Measurements from ENCODE around the gene KLHL6. TPM values are rescaled to one million over a fixed set of nuclear protein-coding genes. Genes with fewer than 3 reads are reported as not detected.
"Not testable (repeated sequence)": the region's sequence is repeated elsewhere in the genome, so short reads cannot be mapped to it uniquely, and the experiment has no call there.

The KLHL6 gene
- total RNA-seq, 2 donors from 2014 or later, result 83.5 to 88.8 TPM

GRCh38 chr3:183477801-183478456 is 77.6 kb downstream of the KLHL6 start:
- Mint-ChIP-seq H3K9me3 (no peaks in the 10 kb centered on the region), H3K4me1 (ENCODE audit: low read depth) (peaks cover 17% of the 10 kb centered on the region), H3K27me3 (ENCODE audit: low read depth) (no peaks in the 10 kb centered on the region), H3K36me3 (ENCODE audit: insufficient read depth in 2 of 2) (no peaks in the 10 kb centered on the region), H3K4me3 (no peak overlapping the region), H3K27ac (no peak overlapping the region)
- ATAC-seq (replicated peaks in 1 of 2) (no peak), DNase-seq (no peak)

GRCh38 chr3:183475764-183476162 is 79.7 kb downstream of the KLHL6 start:
- H3K27me3 Mint-ChIP-seq (ENCODE audit: low read depth); H3K4me3 Mint-ChIP-seq; H3K4me1 Mint-ChIP-seq (ENCODE audit: low read depth): not testable (repeated sequence)

GRCh38 chr3:183475016-183475763 is 80.3 kb downstream of the KLHL6 start:
- ATAC-seq (replicated peaks in 1 of 2) (no peak), DNase-seq (no peak)
- H3K4me3 Mint-ChIP-seq, result no peak overlapping the region
- H3K36me3 Mint-ChIP-seq (ENCODE audit: insufficient read depth in 2 of 2), result no peaks in the 10 kb centered on the region
- H3K27me3 Mint-ChIP-seq (ENCODE audit: low read depth), result no peaks in the 10 kb centered on the region
- no peak overlapping the region for H3K27ac Mint-ChIP-seq
- peaks cover 5% of the 10 kb centered on the region for H3K4me1 Mint-ChIP-seq (ENCODE audit: low read depth)
- no peaks in the 10 kb centered on the region for H3K9me3 Mint-ChIP-seq

More at GRCh38 chr3:183475764-183476162, 79.7 kb downstream of the KLHL6 start:
- not testable (repeated sequence) for H3K9me3 Mint-ChIP-seq; DNase-seq; H3K27ac Mint-ChIP-seq; H3K36me3 Mint-ChIP-seq (ENCODE audit: insufficient read depth in 2 of 2); ATAC-seq (replicated peaks in 1 of 2)

- Mint-ChIP-seq H3K4me1 (ENCODE audit: low read depth) (peaks cover 13% of the 10 kb centered on the region), H3K36me3 (ENCODE audit: insufficient read depth in 2 of 2) (no peaks in the 10 kb centered on the region), H3K4me3 (no peak overlapping the region), H3K27ac (no peak overlapping the region), H3K9me3 (no peaks in the 10 kb centered on the region), H3K27me3 (ENCODE audit: low read depth) (no peaks in the 10 kb centered on the region)
- ATAC-seq (replicated peaks in 1 of 2), result no peak
- DNase-seq, result no peak
These were observed 81.5 kb downstream of the KLHL6 start for GRCh38 chr3:183473969-183474368.

- no peak overlapping the region for H3K27ac Mint-ChIP-seq
These were observed 83.4 kb downstream of the KLHL6 start for GRCh38 chr3:183472155-183472554.

GRCh38 chr3:183468424-183468823 is 87.1 kb downstream of the KLHL6 start:
- Mint-ChIP-seq H3K4me3 (peak overlapping the region; percentile 57 to 82), H3K9me3 (no peaks in the 10 kb centered on the region), H3K4me1 (ENCODE audit: low read depth) (peaks cover 24% of the 10 kb centered on the region), H3K36me3 (ENCODE audit: insufficient read depth in 2 of 2) (no peaks in the 10 kb centered on the region), H3K27ac (peak overlapping the region; percentile 92), H3K27me3 (ENCODE audit: low read depth) (no peaks in the 10 kb centered on the region)
- ATAC-seq (replicated peaks in 1 of 2), result peak; percentile 75 to 79
- no peak for DNase-seq

More at GRCh38 chr3:183472155-183472554, 83.4 kb downstream of the KLHL6 start:
- Mint-ChIP-seq H3K4me3 (no peak overlapping the region), H3K27me3 (ENCODE audit: low read depth) (no peaks in the 10 kb centered on the region), H3K4me1 (ENCODE audit: low read depth) (peaks cover 24% of the 10 kb centered on the region), H3K36me3 (ENCODE audit: insufficient read depth in 2 of 2) (no peaks in the 10 kb centered on the region), H3K9me3 (no peaks in the 10 kb centered on the region)
- no peak for DNase-seq
- ATAC-seq (replicated peaks in 1 of 2), result no peak

GRCh38 chr3:183466575-183466974 is 88.9 kb downstream of the KLHL6 start:
- H3K27ac Mint-ChIP-seq, result no peak overlapping the region
- H3K27me3 Mint-ChIP-seq (ENCODE audit: low read depth), result no peaks in the 10 kb centered on the region
- no peak overlapping the region for H3K4me3 Mint-ChIP-seq
- ATAC-seq (replicated peaks in 1 of 2), result no peak
- H3K9me3 Mint-ChIP-seq, result no peaks in the 10 kb centered on the region
- peaks cover 24% of the 10 kb centered on the region for H3K4me1 Mint-ChIP-seq (ENCODE audit: low read depth)
- H3K36me3 Mint-ChIP-seq (ENCODE audit: insufficient read depth in 2 of 2), result no peaks in the 10 kb centered on the region
- DNase-seq, result no peak

- H3K36me3 Mint-ChIP-seq (ENCODE audit: insufficient read depth in 2 of 2); H3K27ac Mint-ChIP-seq; DNase-seq; H3K27me3 Mint-ChIP-seq (ENCODE audit: low read depth); ATAC-seq (replicated peaks in 1 of 2); H3K4me3 Mint-ChIP-seq; H3K9me3 Mint-ChIP-seq: not testable (repeated sequence)
- peaks cover 24% of the 10 kb centered on the region for H3K4me1 Mint-ChIP-seq (ENCODE audit: low read depth)
These were observed 89.8 kb downstream of the KLHL6 start for GRCh38 chr3:183465710-183466109.

- H3K4me1 Mint-ChIP-seq (ENCODE audit: low read depth), result peaks cover 17% of the 10 kb centered on the region
- H3K4me3 Mint-ChIP-seq, result no peak overlapping the region
- no peaks in the 10 kb centered on the region for H3K36me3 Mint-ChIP-seq (ENCODE audit: insufficient read depth in 2 of 2)
- DNase-seq, result no peak
- ATAC-seq (replicated peaks in 1 of 2), result no peak
- no peaks in the 10 kb centered on the region for H3K9me3 Mint-ChIP-seq
- H3K27me3 Mint-ChIP-seq (ENCODE audit: low read depth), result no peaks in the 10 kb centered on the region
- H3K27ac Mint-ChIP-seq, result no peak overlapping the region
These were observed 91.0 kb downstream of the KLHL6 start for GRCh38 chr3:183464480-183464879.

GRCh38 chr3:183460081-183461055 is 95.1 kb downstream of the KLHL6 start:
- DNase-seq (no peak), ATAC-seq (replicated peaks in 1 of 2) (no peak)
- H3K36me3 Mint-ChIP-seq (ENCODE audit: insufficient read depth in 2 of 2), result no peaks in the 10 kb centered on the region
- no peaks in the 10 kb centered on the region for H3K27me3 Mint-ChIP-seq (ENCODE audit: low read depth)
- H3K4me1 Mint-ChIP-seq (ENCODE audit: low read depth), result no peaks in the 10 kb centered on the region
- no peaks in the 10 kb centered on the region for H3K9me3 Mint-ChIP-seq
- no peak overlapping the region for H3K4me3 Mint-ChIP-seq
- H3K27ac Mint-ChIP-seq, result no peak overlapping the region

- Mint-ChIP-seq H3K36me3 (ENCODE audit: insufficient read depth in 2 of 2) (no peaks in the 10 kb centered on the region), H3K9me3 (no peaks in the 10 kb centered on the region), H3K4me3 (no peak overlapping the region), H3K4me1 (ENCODE audit: low read depth) (no peaks in the 10 kb centered on the region), H3K27me3 (ENCODE audit: low read depth) (no peaks in the 10 kb centered on the region), H3K27ac (no peak overlapping the region)
- ATAC-seq (replicated peaks in 1 of 2) (no peak), DNase-seq (no peak)
These were observed 100.4 kb downstream of the KLHL6 start for GRCh38 chr3:183455089-183455488.

GRCh38 chr3:183454064-183454463 is 101.4 kb downstream of the KLHL6 start:
- ATAC-seq (replicated peaks in 1 of 2) (no peak), DNase-seq (no peak)
- no peaks in the 10 kb centered on the region for H3K4me1 Mint-ChIP-seq (ENCODE audit: low read depth)
- H3K27ac Mint-ChIP-seq, result no peak overlapping the region
- no peaks in the 10 kb centered on the region for H3K9me3 Mint-ChIP-seq
- H3K36me3 Mint-ChIP-seq (ENCODE audit: insufficient read depth in 2 of 2), result no peaks in the 10 kb centered on the region
- H3K27me3 Mint-ChIP-seq (ENCODE audit: low read depth), result no peaks in the 10 kb centered on the region
- H3K4me3 Mint-ChIP-seq, result no peak overlapping the region

GRCh38 chr3:183449791-183450190 is 105.7 kb downstream of the KLHL6 start:
- H3K27ac Mint-ChIP-seq, result no peak overlapping the region
- H3K4me3 Mint-ChIP-seq, result no peak overlapping the region

More at GRCh38 chr3:183449791-183450190, 105.7 kb downstream of the KLHL6 start:
- no peaks in the 10 kb centered on the region for H3K9me3 Mint-ChIP-seq
- DNase-seq (no peak), ATAC-seq (replicated peaks in 1 of 2) (no peak)
- no peaks in the 10 kb centered on the region for H3K27me3 Mint-ChIP-seq (ENCODE audit: low read depth)
- H3K36me3 Mint-ChIP-seq (ENCODE audit: insufficient read depth in 2 of 2), result peaks cover 0 to 7% of the 10 kb centered on the region in 2 donors
- H3K4me1 Mint-ChIP-seq (ENCODE audit: low read depth), result peaks cover 19% of the 10 kb centered on the region

Measured in activated T-cell treated with anti-CD3 and anti-CD28 coated beads, Interleukin-2, amount 50 U/mL, for 72 hours (primary cell).